Trophoblast cell (in vitro differentiated cells and primary cell): ENCODE measurements around the gene IGF1R.

Source experiments
- DNase-seq, 2 donors: peaks; one replicate each; pipeline ENCODE4 v3.0.0-alpha.2; 2016
- H2AFZ ChIP-seq: 2 replicates; pipeline ENCODE4 v1.6.1; 2013; ENCODE audit warnings: low read length, moderate library complexity, mild to moderate bottlenecking; ENCODE audit not compliant: insufficient read depth, poor library complexity
- H2AK5ac ChIP-seq: 2 replicates; pipeline ENCODE4 v1.6.1; 2013; ENCODE audit warnings: mild to moderate bottlenecking, low read length
- H2BK120ac ChIP-seq: 2 replicates; pipeline ENCODE4 v1.6.1; 2013; ENCODE audit warnings: low read length, mild to moderate bottlenecking, moderate library complexity; ENCODE audit not compliant: insufficient read depth, poor library complexity
- H2BK12ac ChIP-seq: 2 replicates; pipeline ENCODE4 v1.6.1; 2013; ENCODE audit warnings: mild to moderate bottlenecking, low read length, moderate library complexity
- H2BK5ac ChIP-seq: 2 replicates; pipeline ENCODE4 v1.6.1; 2013; ENCODE audit warnings: low read length, low read depth, moderate library complexity, mild to moderate bottlenecking; ENCODE audit not compliant: poor library complexity
- H3K14ac ChIP-seq: 2 replicates; pipeline ENCODE4 v1.6.1; 2013; ENCODE audit warnings: mild to moderate bottlenecking, low read length
- H3K18ac ChIP-seq: 2 replicates; pipeline ENCODE4 v1.6.1; 2013; ENCODE audit warnings: mild to moderate bottlenecking, low read length
- H3K23ac ChIP-seq: 2 replicates; pipeline ENCODE4 v1.6.1; 2013; ENCODE audit warnings: low read length
- H3K27ac ChIP-seq: 2 replicates; pipeline ENCODE4 v1.5.1; 2013; ENCODE audit warnings: low read depth, mild to moderate bottlenecking, inconsistent platforms, low read length, moderate library complexity
- H3K27me3 ChIP-seq: 2 replicates; pipeline ENCODE4 v1.6.1; 2013; ENCODE audit warnings: inconsistent platforms, mild to moderate bottlenecking, low read length, moderate library complexity; ENCODE audit not compliant: insufficient read depth
- H3K36me3 ChIP-seq, 2 experiments: 1 replicate in 1 of 2; 2 replicates in 1 of 2; pipeline ENCODE4 v1.6.1; 2013; ENCODE audit warnings: low read length in 2 of 2, mild to moderate bottlenecking in 2 of 2, moderate library complexity in 1 of 2; ENCODE audit not compliant: insufficient read depth in 2 of 2, control insufficient read depth in 1 of 2
- H3K4ac ChIP-seq: 2 replicates; pipeline ENCODE4 v1.6.1; 2013; ENCODE audit warnings: low read depth, mild to moderate bottlenecking, low read length, moderate library complexity
- H3K4me1 ChIP-seq, 2 experiments: 1 replicate in 1 of 2; 2 replicates in 1 of 2; pipeline ENCODE4 v1.6.1; 2013; ENCODE audit warnings: low read length in 2 of 2, mild to moderate bottlenecking in 2 of 2, moderate library complexity in 1 of 2; ENCODE audit not compliant: insufficient read depth in 2 of 2, control insufficient read depth in 1 of 2
- H3K4me2 ChIP-seq: 2 replicates; pipeline ENCODE4 v1.6.1; 2013; ENCODE audit warnings: inconsistent platforms, mild to moderate bottlenecking, low read length, moderate library complexity
- H3K4me3 ChIP-seq: 2 replicates; pipeline ENCODE4 v1.5.1; 2013; ENCODE audit warnings: mild to moderate bottlenecking, low read depth, low read length, inconsistent platforms
- H3K79me1 ChIP-seq: one replicate; pipeline ENCODE4 v1.6.1; 2013; ENCODE audit warnings: low read length
- H3K79me2 ChIP-seq: 2 replicates; pipeline ENCODE4 v1.6.1; 2013; ENCODE audit warnings: low read length, mild to moderate bottlenecking; ENCODE audit not compliant: control insufficient read depth, insufficient read depth, poor library complexity
- H3K9ac ChIP-seq: 2 replicates; pipeline ENCODE4 v1.6.1; 2013; ENCODE audit warnings: mild to moderate bottlenecking, low read length
- H3K9me3 ChIP-seq: 2 replicates; pipeline ENCODE4 v1.6.1; 2013; ENCODE audit warnings: low read depth, mild to moderate bottlenecking, control low read depth, inconsistent platforms, low read length; ENCODE audit not compliant: insufficient read depth
- H4K12ac ChIP-seq: 2 replicates; pipeline ENCODE4 v1.6.1; 2013; ENCODE audit warnings: low read depth, mild to moderate bottlenecking, low read length, moderate library complexity
- H4K8ac ChIP-seq: 2 replicates; pipeline ENCODE4 v1.6.1; 2013; ENCODE audit warnings: low read depth, mild to moderate bottlenecking, low read length, moderate library complexity
- H4K91ac ChIP-seq: one replicate; pipeline ENCODE4 v1.6.1; 2013; ENCODE audit warnings: low read depth, mild to moderate bottlenecking, low read length, moderate library complexity
- WGBS: extraction: QIAGEN DNeasy Blood & Tissue Kit; methylation state at CpG from one replicate; pipeline ENCODE4 v1.1.7; 2013; ENCODE audit warnings: missing lambda C conversion rate; ENCODE audit not compliant: insufficient read length, insufficient coverage; ENCODE audit errors: extremely low coverage; 5-methylcytosine and 5-hydroxymethylcytosine counted together

Gene IGF1R

GRCh38 chr15:98779463-98780071, 131.2 kb downstream of the IGF1R start:
- Histone ChIP-seq H3K4me2 (no peak overlapping the region), H3K18ac (no peak overlapping the region), H4K8ac (no peak overlapping the region), H3K27ac (no peak overlapping the region), H3K9ac (no peak overlapping the region), H3K36me3 (peaks cover 0 to 3% of the 10 kb centered on the region in 2 experiments), H3K79me2 (peaks cover 17% of the 10 kb centered on the region), H2AK5ac (no peak overlapping the region), H3K4me3 (no peak overlapping the region), H2BK12ac (no peak overlapping the region), H3K79me1 (peaks cover 8% of the 10 kb centered on the region), H4K12ac (no peak overlapping the region), H2AFZ (no peak overlapping the region), H3K4me1 (peaks cover 16 to 17% of the 10 kb centered on the region in 2 experiments), H2BK5ac (no peak overlapping the region), H3K9me3 (no peaks in the 10 kb centered on the region), H3K27me3 (no peaks in the 10 kb centered on the region), H3K4ac (no peak overlapping the region), H3K14ac (no peak overlapping the region), H2BK120ac (no peak overlapping the region), H3K23ac (no peak overlapping the region), H4K91ac (no peak overlapping the region)
- DNase-seq = peak; percentile 85 to 97
- no CpG with 5 or more reads among the region's 16 CpGs for WGBS

- H3K23ac ChIP-seq = no peak overlapping the region
- H2BK5ac ChIP-seq = no peak overlapping the region
- H3K4me2 ChIP-seq = no peak overlapping the region
- no peak overlapping the region for H3K18ac ChIP-seq
- no peak overlapping the region for H4K91ac ChIP-seq
- H3K79me1 ChIP-seq = peaks cover 5% of the 10 kb centered on the region
- no peak overlapping the region for H2BK120ac ChIP-seq
- no peak overlapping the region for H4K12ac ChIP-seq
- H3K36me3 ChIP-seq = peaks cover 0 to 3% of the 10 kb centered on the region in 2 experiments
- H3K4ac ChIP-seq = no peak overlapping the region
- H2AK5ac ChIP-seq = no peak overlapping the region
- no CpG with 5 or more reads among the region's 1 CpG for WGBS
- peaks cover 10 to 16% of the 10 kb centered on the region in 2 experiments for H3K4me1 ChIP-seq
- no peak overlapping the region for H3K4me3 ChIP-seq
- H3K9me3 ChIP-seq = no peaks in the 10 kb centered on the region
- no peak overlapping the region for H2AFZ ChIP-seq
- no peak overlapping the region for H2BK12ac ChIP-seq
- H3K9ac ChIP-seq = no peak overlapping the region
- peaks cover 9% of the 10 kb centered on the region for H3K79me2 ChIP-seq
- DNase-seq = no peak
- H3K27ac ChIP-seq = no peak overlapping the region
- no peak overlapping the region for H3K14ac ChIP-seq
- H3K27me3 ChIP-seq = no peaks in the 10 kb centered on the region
- H4K8ac ChIP-seq = no peak overlapping the region
Measured at GRCh38 chr15:98781838-98782237, 133.5 kb downstream of the IGF1R start.

DNA sequence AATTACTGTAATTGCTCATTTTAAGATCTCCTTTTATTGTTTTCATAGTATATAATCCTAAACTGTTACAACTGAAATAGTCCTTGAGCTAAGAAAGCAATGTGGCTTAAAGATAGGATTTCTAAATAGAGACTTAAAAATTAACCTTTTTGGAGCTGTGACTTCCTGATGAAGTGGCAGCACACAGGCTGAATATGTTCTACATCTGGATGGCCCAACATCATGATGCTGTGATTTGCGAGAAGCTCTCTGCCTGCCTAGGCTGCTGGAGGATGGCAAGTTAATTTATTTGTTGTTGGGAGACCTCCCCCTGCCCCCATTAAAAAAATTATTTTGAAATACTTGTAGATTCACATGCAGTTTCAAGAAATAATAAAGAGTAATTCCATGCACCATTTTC, 134.5 kb downstream of the IGF1R start:
- no CpG with 5 or more reads among the region's 1 CpG for WGBS
- Histone ChIP-seq H2BK12ac (no peak overlapping the region), H2BK120ac (no peak overlapping the region)

GRCh38 chr15:98785431-98785806, 137.1 kb downstream of the IGF1R start:
- Histone ChIP-seq H2BK120ac (no peak overlapping the region), H3K4ac (no peak overlapping the region), H3K4me2 (no peak overlapping the region), H3K79me2 (peaks cover 12% of the 10 kb centered on the region), H3K36me3 (peaks cover 0 to 2% of the 10 kb centered on the region in 2 experiments), H2AFZ (no peak overlapping the region), H3K23ac (no peak overlapping the region), H4K91ac (no peak overlapping the region), H4K8ac (no peak overlapping the region), H4K12ac (no peak overlapping the region), H3K14ac (no peak overlapping the region), H2BK12ac (no peak overlapping the region), H3K27me3 (no peaks in the 10 kb centered on the region), H3K9ac (no peak overlapping the region), H3K4me3 (no peak overlapping the region), H3K4me1 (peaks cover 10 to 16% of the 10 kb centered on the region in 2 experiments), H3K79me1 (no peaks in the 10 kb centered on the region), H3K9me3 (no peaks in the 10 kb centered on the region), H2AK5ac (no peak overlapping the region), H3K18ac (no peak overlapping the region), H3K27ac (no peak overlapping the region), H2BK5ac (no peak overlapping the region)
- peak in 1 of 2 donors; percentile 39 for DNase-seq
- WGBS = no CpG with 5 or more reads among the region's 3 CpGs

More for the DNA sequence above, 134.5 kb downstream of the IGF1R start:
- Histone ChIP-seq H3K18ac (no peak overlapping the region), H3K23ac (no peak overlapping the region), H3K4me1 (peaks cover 2 to 10% of the 10 kb centered on the region in 2 experiments), H4K12ac (no peak overlapping the region), H3K27ac (no peak overlapping the region), H3K14ac (no peak overlapping the region), H4K91ac (no peak overlapping the region), H3K9me3 (no peaks in the 10 kb centered on the region), H2BK5ac (no peak overlapping the region), H3K27me3 (no peaks in the 10 kb centered on the region), H3K4ac (no peak overlapping the region), H3K36me3 (no peaks in the 10 kb centered on the region), H2AFZ (no peak overlapping the region), H3K4me2 (no peak overlapping the region), H3K9ac (no peak overlapping the region), H3K79me1 (no peaks in the 10 kb centered on the region), H3K4me3 (no peak overlapping the region), H2AK5ac (no peak overlapping the region), H4K8ac (no peak overlapping the region), H3K79me2 (peaks cover 8% of the 10 kb centered on the region)
- no peak for DNase-seq
